Measurements from ENCODE around the gene ZNF280C. TPM values are rescaled to one million over a fixed set of nuclear protein-coding genes. Genes with fewer than 3 reads are reported as not detected.
A peak's percentile ranks its signal among the peaks of the same experiment; 100 is the strongest.

The ZNF280C gene
- total RNA-seq, 5 donors from 2014 or later (not counting 1 experiment from before 2014, with no cell fraction given), result 3.6 to 7.0 (median 4.5) TPM

- no peak overlapping the region for H3K27ac Mint-ChIP-seq
- WGBS (ENCODE audit: insufficient coverage), result 100% methylated on average over 1 of the region's 4 CpGs
- H3K27me3 ChIP-seq (replicated peaks in 1 of 2; ENCODE audit: control insufficient read depth in 2 of 2, extremely low read depth in 1 of 2, insufficient read depth in 2 of 2, low read length in 1 of 2), result no peaks in the 10 kb centered on the region
Observed at GRCh38 chrX:130190801-130191200, 77.9 kb downstream of the ZNF280C start.

GRCh38 chrX:130186651-130187050 lies 82.0 kb downstream of the ZNF280C start:
- Histone ChIP-seq H3K27ac (ENCODE audit: low read length) (no peak overlapping the region), H3K9me3 (no peaks in the 10 kb centered on the region), H3K27me3 (replicated peaks in 1 of 2; ENCODE audit: control insufficient read depth in 2 of 2, extremely low read depth in 1 of 2, insufficient read depth in 2 of 2, low read length in 1 of 2) (no peaks in the 10 kb centered on the region), H3K36me3 (ENCODE audit: control insufficient read depth in 2 of 2, extremely low read depth in 1 of 2, insufficient read depth in 1 of 2, low read length in 1 of 2) (peaks cover 0 to 4% of the 10 kb centered on the region in 2 donors), H3K4me1 (ENCODE audit: control insufficient read depth in 1 of 2, extremely low read depth in 1 of 2, insufficient read depth in 2 of 2, low read length in 2 of 2) (peaks cover 5 to 18% of the 10 kb centered on the region in 2 experiments), H3K4me3 (ENCODE audit: control insufficient read depth in 1 of 2, extremely low read depth in 1 of 2, low read length in 1 of 2) (no peak overlapping the region)
- WGBS (ENCODE audit: insufficient coverage), result no CpG with 5 or more reads among the region's 4 CpGs
- ChIA-PET POLR2A (interaction anchor here in 1 of 2 donors (0.7 kb wide), 1 partner anchor 16 kb away, joined by 3 read pairs; no protein-coding TSS in a partner anchor), CTCF (interaction anchor here in 1 of 2 donors (0.5 to 1.1 kb wide), 5 partner anchors 18 to 78 kb away, joined by 3 to 15 read pairs (median 3); no protein-coding TSS in a partner anchor)
- H3K27me3 Mint-ChIP-seq, result peaks cover 0 to 3% of the 10 kb centered on the region in 2 donors
- ATAC-seq (replicated peaks in 1 of 4) (no peak), DNase-seq (no peak)
- H3K4me3 Mint-ChIP-seq, result no peak overlapping the region
- no peak overlapping the region for H3K27ac Mint-ChIP-seq
- no peaks in the 10 kb centered on the region for H3K9me3 Mint-ChIP-seq
- peaks cover 0 to 24% (median 18%) of the 10 kb centered on the region in 3 donors for H3K4me1 Mint-ChIP-seq
- H3K36me3 Mint-ChIP-seq, result no peaks in the 10 kb centered on the region

More at GRCh38 chrX:130190801-130191200, 77.9 kb downstream of the ZNF280C start:
- H3K36me3 ChIP-seq (ENCODE audit: control insufficient read depth in 2 of 2, extremely low read depth in 1 of 2, insufficient read depth in 1 of 2, low read length in 1 of 2), result no peaks in the 10 kb centered on the region
- Mint-ChIP-seq H3K27me3 (peaks cover 0 to under 1% of the 10 kb centered on the region in 2 donors), H3K36me3 (no peaks in the 10 kb centered on the region), H3K9me3 (no peaks in the 10 kb centered on the region), H3K4me3 (no peak overlapping the region), H3K4me1 (peaks cover 0 to 3% (median 3%) of the 10 kb centered on the region in 3 donors)
- ATAC-seq (replicated peaks in 1 of 4) (no peak), DNase-seq (no peak)
- no peak overlapping the region for H3K4me3 ChIP-seq (ENCODE audit: control insufficient read depth in 1 of 2, extremely low read depth in 1 of 2, low read length in 1 of 2)
- POLR2A ChIA-PET, result interaction anchor here in 1 of 2 donors (0.5 kb wide), 1 partner anchor 76 kb away, joined by 4 read pairs; no protein-coding TSS in a partner anchor
- H3K9me3 ChIP-seq, result no peaks in the 10 kb centered on the region
- no peak overlapping the region for H3K27ac ChIP-seq (ENCODE audit: low read length)
- CTCF ChIA-PET, result interaction anchor here (0.6 to 5.4 kb wide), 5 partner anchors 68 to 111 kb away, joined by 3 to 34 read pairs (median 4); no protein-coding TSS in a partner anchor
- peaks cover 0 to 7% of the 10 kb centered on the region in 2 experiments for H3K4me1 ChIP-seq (ENCODE audit: control insufficient read depth in 1 of 2, extremely low read depth in 1 of 2, insufficient read depth in 2 of 2, low read length in 2 of 2)

GRCh38 chrX:130184857-130185256 lies 83.8 kb downstream of the ZNF280C start:
- H3K4me1 Mint-ChIP-seq, result peaks cover 3 to 26% (median 23%) of the 10 kb centered on the region in 3 donors
- Histone ChIP-seq H3K36me3 (ENCODE audit: control insufficient read depth in 2 of 2, extremely low read depth in 1 of 2, insufficient read depth in 1 of 2, low read length in 1 of 2) (peaks cover 0 to 4% of the 10 kb centered on the region in 2 donors), H3K9me3 (no peaks in the 10 kb centered on the region), H3K4me1 (ENCODE audit: control insufficient read depth in 1 of 2, extremely low read depth in 1 of 2, insufficient read depth in 2 of 2, low read length in 2 of 2) (peaks cover 5 to 18% of the 10 kb centered on the region in 2 experiments), H3K27me3 (replicated peaks in 1 of 2; ENCODE audit: control insufficient read depth in 2 of 2, extremely low read depth in 1 of 2, insufficient read depth in 2 of 2, low read length in 1 of 2) (no peaks in the 10 kb centered on the region), H3K4me3 (ENCODE audit: control insufficient read depth in 1 of 2, extremely low read depth in 1 of 2, low read length in 1 of 2) (no peak overlapping the region), H3K27ac (ENCODE audit: low read length) (no peak overlapping the region)
- POLR2A ChIA-PET, result no interaction called here
- peaks cover 2% of the 10 kb centered on the region for H3K36me3 Mint-ChIP-seq
- no peak overlapping the region for H3K4me3 Mint-ChIP-seq
- ATAC-seq (replicated peaks in 1 of 4) (no peak), DNase-seq (no peak)
- H3K27me3 Mint-ChIP-seq, result peaks cover 0 to 4% of the 10 kb centered on the region in 2 donors
- CTCF ChIA-PET, result interaction anchor here in 1 of 2 donors (0.6 kb wide), 1 partner anchor 84 kb away, joined by 6 read pairs; no protein-coding TSS in a partner anchor
- no peaks in the 10 kb centered on the region for H3K9me3 Mint-ChIP-seq
- H3K27ac Mint-ChIP-seq, result peak overlapping the region; percentile 48 to 67
- no CpG with 5 or more reads among the region's 2 CpGs for WGBS (ENCODE audit: insufficient coverage)

DNA sequence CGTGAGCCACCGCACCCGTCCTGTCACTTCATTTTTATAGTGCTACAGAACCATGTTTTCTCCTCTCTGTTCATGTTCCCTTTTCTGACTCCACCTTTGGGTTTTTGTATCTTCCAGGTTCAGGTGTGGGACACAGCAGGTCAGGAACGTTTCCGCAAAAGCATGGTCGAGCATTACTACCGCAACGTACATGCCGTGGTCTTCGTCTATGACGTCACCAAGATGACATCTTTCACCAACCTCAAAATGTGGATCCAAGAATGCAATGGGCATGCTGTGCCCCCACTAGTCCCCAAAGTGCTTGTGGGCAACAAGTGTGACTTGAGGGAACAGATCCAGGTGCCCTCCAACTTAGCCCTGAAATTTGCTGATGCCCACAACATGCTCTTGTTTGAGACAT lies 84.5 kb downstream of the ZNF280C start:
- Histone ChIP-seq H3K27ac (ENCODE audit: low read length) (no peak overlapping the region), H3K4me1 (ENCODE audit: control insufficient read depth in 1 of 2, extremely low read depth in 1 of 2, insufficient read depth in 2 of 2, low read length in 2 of 2) (peaks cover 5 to 21% of the 10 kb centered on the region in 2 experiments), H3K4me3 (ENCODE audit: control insufficient read depth in 1 of 2, extremely low read depth in 1 of 2, low read length in 1 of 2) (no peak overlapping the region), H3K27me3 (replicated peaks in 1 of 2; ENCODE audit: control insufficient read depth in 2 of 2, extremely low read depth in 1 of 2, insufficient read depth in 2 of 2, low read length in 1 of 2) (no peaks in the 10 kb centered on the region), H3K36me3 (ENCODE audit: control insufficient read depth in 2 of 2, extremely low read depth in 1 of 2, insufficient read depth in 1 of 2, low read length in 1 of 2) (peaks cover 0 to 7% of the 10 kb centered on the region in 2 donors), H3K9me3 (no peaks in the 10 kb centered on the region)
- 79% methylated on average over 10 of the region's 11 CpGs for WGBS (ENCODE audit: insufficient coverage)
- CTCF ChIA-PET, result no interaction called here
- DNase-seq, result no peak
- Mint-ChIP-seq H3K9me3 (no peaks in the 10 kb centered on the region), H3K36me3 (peaks cover 7% of the 10 kb centered on the region), H3K4me1 (peaks cover 10 to 31% (median 28%) of the 10 kb centered on the region in 3 donors), H3K27ac (peak overlapping the region; percentile 66 to 80), H3K27me3 (peaks cover 0 to 7% of the 10 kb centered on the region in 2 donors), H3K4me3 (peak overlapping the region in 1 of 3 donors; percentile 10)
- POLR2A ChIA-PET, result no interaction called here
- ATAC-seq (replicated peaks in 1 of 4), result no peak

DNA sequence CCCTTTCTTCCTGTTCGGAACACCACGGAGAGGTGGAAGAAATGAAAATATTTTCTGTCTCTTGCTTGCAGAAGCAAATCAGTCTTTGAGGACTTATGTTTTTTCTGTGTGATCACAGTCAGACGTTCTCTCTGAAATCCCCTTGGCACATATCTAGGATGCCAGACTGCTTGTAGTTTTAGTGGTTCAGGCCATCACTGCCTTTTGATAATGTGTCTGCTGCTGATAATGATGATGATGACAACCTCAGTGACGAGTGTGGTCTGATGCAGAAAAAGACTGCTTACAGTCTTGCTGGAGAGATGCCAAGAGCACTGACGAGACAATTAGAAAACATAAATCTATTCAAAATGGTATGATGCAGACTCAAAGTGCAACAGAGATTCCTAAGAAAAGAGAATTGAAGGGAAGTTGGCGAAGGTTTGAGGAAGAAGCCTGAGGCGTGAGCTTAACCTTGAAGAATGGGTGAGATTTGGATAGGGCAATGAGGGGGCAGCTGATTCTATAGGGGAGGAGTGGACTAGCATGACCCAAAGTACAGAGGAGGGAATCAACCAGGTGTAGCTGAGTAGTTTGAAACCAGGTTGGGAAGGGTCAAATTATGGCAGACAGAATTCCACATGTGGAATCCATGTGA lies 89.0 kb downstream of the ZNF280C start:
- peak overlapping the region in 1 of 3 donors; percentile 2 for H3K4me3 Mint-ChIP-seq
- POLR2A ChIA-PET, result no interaction called here
- no peak overlapping the region for H3K27ac ChIP-seq (ENCODE audit: low read length)

GRCh38 chrX:130179170-130179569 lies 89.5 kb downstream of the ZNF280C start:
- Mint-ChIP-seq H3K4me3 (peak overlapping the region in 1 of 3 donors; percentile 16), H3K27ac (peak overlapping the region; percentile 46 to 52), H3K4me1 (peaks cover 46 to 51% (median 47%) of the 10 kb centered on the region in 3 donors), H3K27me3 (peaks cover 0 to 4% of the 10 kb centered on the region in 2 donors), H3K36me3 (peaks cover 17% of the 10 kb centered on the region), H3K9me3 (no peaks in the 10 kb centered on the region)
- WGBS (ENCODE audit: insufficient coverage), result no CpG with 5 or more reads among the region's 5 CpGs
- CTCF ChIA-PET, result interaction anchor here in 1 of 2 donors (0.6 kb wide), 1 partner anchor 87 kb away, joined by 3 read pairs; no protein-coding TSS in a partner anchor
- no peaks in the 10 kb centered on the region for H3K27me3 ChIP-seq (replicated peaks in 1 of 2; ENCODE audit: control insufficient read depth in 2 of 2, extremely low read depth in 1 of 2, insufficient read depth in 2 of 2, low read length in 1 of 2)
- H3K4me3 ChIP-seq (ENCODE audit: control insufficient read depth in 1 of 2, extremely low read depth in 1 of 2, low read length in 1 of 2), result no peak overlapping the region
- POLR2A ChIA-PET, result no interaction called here
- H3K27ac ChIP-seq (ENCODE audit: low read length), result no peak overlapping the region
- peaks cover 0 to 9% of the 10 kb centered on the region in 2 donors for H3K36me3 ChIP-seq (ENCODE audit: control insufficient read depth in 2 of 2, extremely low read depth in 1 of 2, insufficient read depth in 1 of 2, low read length in 1 of 2)
- peak in 1 of 4 experiments; percentile 23 for ATAC-seq (replicated peaks in 1 of 4)
- peaks cover 3 to 52% of the 10 kb centered on the region in 2 experiments for H3K4me1 ChIP-seq (ENCODE audit: control insufficient read depth in 1 of 2, extremely low read depth in 1 of 2, insufficient read depth in 2 of 2, low read length in 2 of 2)
- no peak for DNase-seq
- H3K9me3 ChIP-seq, result no peaks in the 10 kb centered on the region

More for the DNA sequence above, 89.0 kb downstream of the ZNF280C start:
- DNase-seq (peak in 11 of 35 experiments; percentile 6 to 66 (median 25)), ATAC-seq (replicated peaks in 1 of 4) (peak in 1 of 4 experiments; percentile 91)
- Histone ChIP-seq H3K9me3 (no peaks in the 10 kb centered on the region), H3K27me3 (replicated peaks in 1 of 2; ENCODE audit: control insufficient read depth in 2 of 2, extremely low read depth in 1 of 2, insufficient read depth in 2 of 2, low read length in 1 of 2) (no peaks in the 10 kb centered on the region), H3K4me1 (ENCODE audit: control insufficient read depth in 1 of 2, extremely low read depth in 1 of 2, insufficient read depth in 2 of 2, low read length in 2 of 2) (peaks cover 7 to 50% of the 10 kb centered on the region in 2 experiments), H3K4me3 (ENCODE audit: control insufficient read depth in 1 of 2, extremely low read depth in 1 of 2, low read length in 1 of 2) (no peak overlapping the region), H3K36me3 (ENCODE audit: control insufficient read depth in 2 of 2, extremely low read depth in 1 of 2, insufficient read depth in 1 of 2, low read length in 1 of 2) (peaks cover 0 to 11% of the 10 kb centered on the region in 2 donors)
- CTCF ChIA-PET, result interaction anchor here in 1 of 2 donors (0.5 kb wide), 1 partner anchor 12 kb away, joined by 6 read pairs; no protein-coding TSS in a partner anchor
- Mint-ChIP-seq H3K9me3 (no peaks in the 10 kb centered on the region), H3K27ac (peak overlapping the region; percentile 17 to 63), H3K4me1 (peaks cover 43 to 49% (median 47%) of the 10 kb centered on the region in 3 donors), H3K36me3 (peaks cover 17% of the 10 kb centered on the region), H3K27me3 (peaks cover 0 to 4% of the 10 kb centered on the region in 2 donors)
- WGBS (ENCODE audit: insufficient coverage), result 68% methylated on average over 3 of the region's 7 CpGs

Data from T-cell (primary cell).